Tibial nerve (tissue), 4 donors: Measurements from ENCODE around the gene PTPRR.

Experiments used
- CTCF ChIP-seq, 5 experiments: fragments of 200-600 bp in 3 of 5; fragments of 450-650 bp in 2 of 5; sonication (generic) in 3 of 5; IDR thresholded peaks; one replicate each; pipeline ENCODE4 v1.5.1; 2016 to 2019; ENCODE audit warnings: antibody characterized with exemption in 5 of 5, mild to moderate bottlenecking in 3 of 5, moderate library complexity in 2 of 5
- EP300 ChIP-seq, 2 donors: sonication (generic); formaldehyde crosslinking; IDR thresholded peaks; one replicate each; pipeline ENCODE4 v1.6.1; 2017; ENCODE audit warnings: antibody characterized with exemption in 2 of 2, mild to moderate bottlenecking in 1 of 2
- POLR2A ChIP-seq, 2 donors: fragments of 450-650 bp; IDR thresholded peaks; one replicate each; pipeline ENCODE4 v1.6.1; 2017; ENCODE audit warnings: antibody characterized with exemption in 2 of 2, mild to moderate bottlenecking in 2 of 2, moderate library complexity in 2 of 2

- TF ChIP-seq CTCF (IDR thresholded peaks at IDR 0.05) (no peak), EP300 (IDR thresholded peaks at IDR 0.05) (no peak), POLR2A (IDR thresholded peaks at IDR 0.05) (no peak)
These were observed 273.7 kb downstream of the PTPRR start for GRCh38 chr12:70646850-70647249.
